HepG2 (cell line): ENCODE results near the gene STK11.
A peak's percentile ranks its signal among the peaks of the same experiment; 100 is the strongest.

Experiments
- HOXA3 ChIP-seq: sonication (generic); formaldehyde crosslinking; IDR thresholded peaks from 2 replicates; pipeline ENCODE4 v1.5.0; 2020; ENCODE audit warnings: missing genetic modification reagents
- TBL1XR1 ChIP-seq: fragments of 150-350 bp; IDR thresholded peaks from 2 replicates; pipeline ENCODE4 v1.6.1; 2014; ENCODE audit warnings: borderline replicate concordance, low read length; ENCODE audit not compliant: partially characterized antibody

- peak; percentile 60; the same call in 1 of the 2 replicates for TF ChIP-seq HOXA3 (CRISPR knock-in tag)
- peak; percentile 21 for TF ChIP-seq TBL1XR1
Measured at GRCh38 chr19:1166872-1167573, 38.6 kb upstream of the STK11 start.
